Calu3 (cell line): ENCODE data around the gene TMX1. TPM values are rescaled to one million over a fixed set of nuclear protein-coding genes. Genes with fewer than 3 reads are reported as not detected.

Experiments used
- BruUV-seq: library from RNA; stranded (reverse); fragments of 400-500 nt; replicated peaks from 2 replicates; lab custom pipeline; 2021; lab: Mats Ljungman, UMichigan
- CTCF ChIA-PET: fragments of 300-600 bp; sonication (Branson Sonifier 250); formaldehyde crosslinking; loops from one replicate; lab custom pipeline; 2022; ENCODE audit warnings: antibody characterized with exemption; lab: Charles Lee
- DNase-seq: peaks from one replicate; pipeline ENCODE4 v3.0.0; 2022
- H3K27ac Mint-ChIP-seq: one replicate; pipeline ENCODE4 v1.8.0; 2022; ENCODE audit warnings: mixed read lengths; ENCODE audit not compliant: unreplicated experiment
- H3K27me3 Mint-ChIP-seq: one replicate; pipeline ENCODE4 v1.8.0; 2022; ENCODE audit warnings: mixed read lengths; ENCODE audit not compliant: unreplicated experiment
- H3K36me3 Mint-ChIP-seq: one replicate; pipeline ENCODE4 v1.8.0; 2022; ENCODE audit warnings: mild to moderate bottlenecking, moderate library complexity, mixed read lengths; ENCODE audit not compliant: insufficient read depth, unreplicated experiment
- H3K4me1 Mint-ChIP-seq: one replicate; pipeline ENCODE4 v1.8.0; 2022; ENCODE audit warnings: mild to moderate bottlenecking, low read depth, mixed read lengths; ENCODE audit not compliant: unreplicated experiment
- H3K4me3 Mint-ChIP-seq: one replicate; pipeline ENCODE4 v1.8.0; 2022; ENCODE audit warnings: mild to moderate bottlenecking, low read depth, moderate library complexity, mixed read lengths; ENCODE audit not compliant: unreplicated experiment
- H3K9me3 Mint-ChIP-seq: one replicate; pipeline ENCODE4 v1.8.0; 2022; ENCODE audit warnings: low read depth, mixed read lengths; ENCODE audit not compliant: unreplicated experiment
- intact Hi-C: fragments of 100-400 bp; cut with micrococcal nuclease; formaldehyde crosslinking; loops from one replicate; pipeline ENCODE4 v1.10.0; 2022; ENCODE audit not compliant: unreplicated experiment
- total RNA-seq: library from RNA; stranded (reverse); gene quantifications from 2 replicates; pipeline ENCODE4 v1.2.3, GENCODE V29; 2022
- TF ChIP-seq, protein P1 (sequence below): fragments of 200-600 bp; IDR thresholded peaks from one replicate; pipeline ENCODE4 v1.8.0; 2022; ENCODE audit warnings: antibody characterized with exemption; ENCODE audit not compliant: unreplicated experiment

Gene TMX1
- total RNA-seq, 1 experiment from 2014 or later = 53.8 TPM

DNA sequence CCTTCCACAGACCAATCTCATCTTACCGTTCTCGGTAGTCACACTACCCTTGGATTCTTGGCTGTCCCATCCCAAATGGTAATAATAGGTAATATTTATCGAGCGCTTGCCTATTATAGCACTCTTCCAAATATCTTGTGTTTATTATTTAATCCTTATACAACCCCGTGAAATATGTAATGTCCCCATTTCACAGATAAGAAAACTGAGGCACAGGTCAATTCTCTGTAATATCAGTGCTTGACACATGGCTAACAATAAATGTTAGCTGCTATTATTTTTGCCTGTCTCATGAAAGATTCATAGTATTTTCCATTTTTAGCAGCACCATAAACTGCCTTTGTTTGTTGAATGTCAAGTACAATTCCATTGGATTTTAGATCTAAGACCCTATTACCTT lies 4.5 kb downstream of the TMX1 start:
- Mint-ChIP-seq H3K9me3 (no peaks in the 10 kb centered on the region), H3K36me3 (no peaks in the 10 kb centered on the region), H3K4me1 (no peaks in the 10 kb centered on the region), H3K4me3 (no peak overlapping the region), H3K27me3 (no peaks in the 10 kb centered on the region), H3K27ac (no peak overlapping the region)
- no TSS peak for BruUV-seq
- TF ChIP-seq, protein P1, sequence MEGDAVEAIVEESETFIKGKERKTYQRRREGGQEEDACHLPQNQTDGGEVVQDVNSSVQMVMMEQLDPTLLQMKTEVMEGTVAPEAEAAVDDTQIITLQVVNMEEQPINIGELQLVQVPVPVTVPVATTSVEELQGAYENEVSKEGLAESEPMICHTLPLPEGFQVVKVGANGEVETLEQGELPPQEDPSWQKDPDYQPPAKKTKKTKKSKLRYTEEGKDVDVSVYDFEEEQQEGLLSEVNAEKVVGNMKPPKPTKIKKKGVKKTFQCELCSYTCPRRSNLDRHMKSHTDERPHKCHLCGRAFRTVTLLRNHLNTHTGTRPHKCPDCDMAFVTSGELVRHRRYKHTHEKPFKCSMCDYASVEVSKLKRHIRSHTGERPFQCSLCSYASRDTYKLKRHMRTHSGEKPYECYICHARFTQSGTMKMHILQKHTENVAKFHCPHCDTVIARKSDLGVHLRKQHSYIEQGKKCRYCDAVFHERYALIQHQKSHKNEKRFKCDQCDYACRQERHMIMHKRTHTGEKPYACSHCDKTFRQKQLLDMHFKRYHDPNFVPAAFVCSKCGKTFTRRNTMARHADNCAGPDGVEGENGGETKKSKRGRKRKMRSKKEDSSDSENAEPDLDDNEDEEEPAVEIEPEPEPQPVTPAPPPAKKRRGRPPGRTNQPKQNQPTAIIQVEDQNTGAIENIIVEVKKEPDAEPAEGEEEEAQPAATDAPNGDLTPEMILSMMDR = no peak
- DNase-seq = no peak
- intact Hi-C loops = no loop called here
- CTCF ChIA-PET = no interaction called here

DNA sequence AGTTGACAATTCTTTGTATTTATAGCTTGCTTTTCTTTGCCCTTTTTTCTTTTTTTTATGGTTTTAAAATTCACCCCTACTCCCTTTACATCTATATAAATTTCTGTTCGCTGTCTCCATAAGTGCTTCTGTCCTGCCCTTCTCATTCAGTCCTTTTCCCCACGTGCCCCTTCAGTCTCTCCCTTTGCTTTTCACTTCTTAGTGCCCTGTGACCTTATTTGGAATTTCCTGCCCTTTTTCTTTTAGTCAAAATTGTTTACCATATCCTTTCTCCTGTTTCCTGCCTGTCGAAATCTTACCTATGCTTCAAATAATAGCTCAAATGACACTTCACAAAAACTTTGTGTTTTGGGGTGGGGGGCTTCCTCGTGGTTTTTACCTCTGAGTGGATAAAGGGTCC lies 6.0 kb downstream of the TMX1 start:
- no TSS peak for BruUV-seq
- Mint-ChIP-seq H3K4me1 (no peaks in the 10 kb centered on the region), H3K27me3 (no peaks in the 10 kb centered on the region), H3K9me3 (no peaks in the 10 kb centered on the region), H3K36me3 (peaks cover 7% of the 10 kb centered on the region), H3K4me3 (no peak overlapping the region), H3K27ac (no peak overlapping the region)
- intact Hi-C loops = no loop called here
- TF ChIP-seq, protein P1 = no peak
- CTCF ChIA-PET = no interaction called here
- no peak for DNase-seq

DNA sequence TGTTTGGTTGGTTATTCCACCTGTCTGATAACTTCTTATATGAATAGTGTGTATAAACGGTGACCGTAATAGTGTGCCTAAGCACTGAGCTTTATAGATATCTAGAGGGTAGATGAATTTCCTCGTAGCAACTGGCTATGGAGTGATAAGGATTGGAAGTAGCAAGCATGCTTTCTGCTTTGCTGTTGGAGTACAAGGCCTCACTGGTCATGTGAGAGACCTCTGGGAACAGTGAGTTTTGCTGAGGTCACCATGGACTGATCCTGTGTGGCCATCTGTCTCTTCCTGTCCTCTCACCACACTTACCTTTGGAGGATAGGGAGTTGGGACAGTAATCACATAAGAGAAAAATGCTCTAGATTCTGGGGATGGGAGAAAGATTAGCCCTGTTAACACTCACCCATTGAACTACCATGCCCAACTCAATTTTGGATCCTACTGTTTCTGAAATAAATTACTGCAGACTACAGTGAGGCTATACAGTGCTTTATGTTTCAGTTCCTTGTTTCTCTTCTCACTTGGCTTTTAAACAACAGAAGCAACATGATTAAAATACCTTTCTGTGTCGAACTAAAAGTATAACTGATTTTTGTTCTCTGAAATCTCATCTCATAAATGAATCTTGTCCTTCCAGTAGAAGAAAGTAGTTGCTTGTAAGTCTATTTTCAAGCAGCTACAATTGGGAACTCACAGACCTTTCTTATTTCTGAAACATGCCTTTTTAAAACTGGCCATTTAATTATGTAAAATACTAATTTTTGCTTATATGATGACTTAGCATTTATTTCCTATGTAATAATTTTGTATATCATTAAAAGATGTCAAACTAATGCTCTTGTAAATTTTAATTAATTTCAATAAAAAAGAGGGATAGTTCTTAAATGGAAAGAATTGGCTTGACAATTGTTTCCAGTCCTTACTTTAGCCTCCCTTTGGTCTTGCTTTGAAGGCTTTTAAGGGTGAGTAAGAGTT lies 8.3 kb downstream of the TMX1 start:
- CTCF ChIA-PET = no interaction called here
- H3K36me3 Mint-ChIP-seq = peaks cover 11% of the 10 kb centered on the region
- no peaks in the 10 kb centered on the region for H3K4me1 Mint-ChIP-seq
- no peak for DNase-seq
- TF ChIP-seq, protein P1 = no peak
- no peaks in the 10 kb centered on the region for H3K27me3 Mint-ChIP-seq
- H3K27ac Mint-ChIP-seq = no peak overlapping the region
- H3K9me3 Mint-ChIP-seq = no peaks in the 10 kb centered on the region
- H3K4me3 Mint-ChIP-seq = no peak overlapping the region
- intact Hi-C loops = no loop called here
- BruUV-seq = no TSS peak

DNA sequence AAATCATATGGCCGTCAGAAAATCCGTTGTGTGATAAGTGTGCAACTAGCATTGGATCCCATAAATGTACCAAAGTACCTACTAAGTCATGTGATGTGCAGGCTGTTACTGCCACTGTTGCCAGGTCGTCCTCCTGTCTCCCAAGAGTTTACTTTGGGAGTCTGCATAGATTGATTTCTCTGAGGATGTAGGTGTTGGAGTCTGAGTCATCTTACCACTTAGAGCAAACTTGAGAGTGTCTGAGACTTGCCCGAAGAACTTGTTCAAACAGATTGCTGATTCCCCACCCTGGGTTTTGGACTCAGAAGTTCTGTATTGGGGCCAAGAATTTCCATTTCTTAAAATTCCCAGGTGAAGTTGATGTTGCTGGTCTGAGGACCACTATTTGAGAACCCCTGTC lies 11.4 kb downstream of the TMX1 start:
- Mint-ChIP-seq H3K27me3 (no peaks in the 10 kb centered on the region), H3K36me3 (peaks cover 11% of the 10 kb centered on the region), H3K4me1 (no peaks in the 10 kb centered on the region), H3K9me3 (no peaks in the 10 kb centered on the region), H3K4me3 (no peak overlapping the region), H3K27ac (no peak overlapping the region)
- no TSS peak for BruUV-seq
- CTCF ChIA-PET = no interaction called here
- intact Hi-C loops = no loop called here
- TF ChIP-seq, protein P1 = no peak
- no peak for DNase-seq
